ENCODE data around the gene CYP2D6.
"Not testable (repeated sequence)": the region's sequence is repeated elsewhere in the genome, so short reads cannot be mapped to it uniquely, and the experiment has no call there.

The CYP2D6 gene

GRCh38 chr22:42130639-42131431 is at the start of gene CYP2D6:
TSS of gene CYP2D6 (minus strand) at chr22:42130810. CDS start at chr22:42130791, 19 bp downstream.
- not testable (repeated sequence) for DNase-seq (ENCODE audit: low read depth); H3K4me3 ChIP-seq (ENCODE audit: low read length)

GRCh38 chr22:42179616-42180015 is 49.0 kb upstream of the CYP2D6 start:
- H3K4me3 ChIP-seq (ENCODE audit: low read length): no peak overlapping the region
- TF ChIP-seq CTCF (conservative IDR thresholded peaks at IDR 0.05; ENCODE audit: low read depth, low read length): no peak
- no peak for DNase-seq (ENCODE audit: low read depth)

GRCh38 chr22:42178910-42179519 is 48.4 kb upstream of the CYP2D6 start:
- TF ChIP-seq CTCF (conservative IDR thresholded peaks at IDR 0.05; ENCODE audit: low read depth, low read length): no peak
- no peak overlapping the region for H3K4me3 ChIP-seq (ENCODE audit: low read length)
- DNase-seq (ENCODE audit: low read depth): no peak

- TF ChIP-seq CTCF (conservative IDR thresholded peaks at IDR 0.05; ENCODE audit: low read depth, low read length): no peak
- no peak overlapping the region for H3K4me3 ChIP-seq (ENCODE audit: low read length)
- DNase-seq (ENCODE audit: low read depth): no peak
Measured at GRCh38 chr22:42177891-42178336, 47.3 kb upstream of the CYP2D6 start.

- DNase-seq (ENCODE audit: low read depth): no peak
- no peak for TF ChIP-seq CTCF (conservative IDR thresholded peaks at IDR 0.05; ENCODE audit: low read depth, low read length)
- H3K4me3 ChIP-seq (ENCODE audit: low read length): no peak overlapping the region
Measured at GRCh38 chr22:42176255-42176915, 45.8 kb upstream of the CYP2D6 start.

- TF ChIP-seq CTCF (conservative IDR thresholded peaks at IDR 0.05; ENCODE audit: low read depth, low read length): no peak
- H3K4me3 ChIP-seq (ENCODE audit: low read length): no peak overlapping the region
- no peak for DNase-seq (ENCODE audit: low read depth)
Measured at GRCh38 chr22:42174062-42174461, 43.5 kb upstream of the CYP2D6 start.

GRCh38 chr22:42173183-42173926 is 42.7 kb upstream of the CYP2D6 start:
- H3K4me3 ChIP-seq (ENCODE audit: low read length): no peak overlapping the region
- DNase-seq (ENCODE audit: low read depth): no peak
- no peak for TF ChIP-seq CTCF (conservative IDR thresholded peaks at IDR 0.05; ENCODE audit: low read depth, low read length)
